ENCODE measurements around the gene GPC6.
A peak's percentile ranks its signal among the peaks of the same experiment; 100 is the strongest.

GPC6 gene

DNA sequence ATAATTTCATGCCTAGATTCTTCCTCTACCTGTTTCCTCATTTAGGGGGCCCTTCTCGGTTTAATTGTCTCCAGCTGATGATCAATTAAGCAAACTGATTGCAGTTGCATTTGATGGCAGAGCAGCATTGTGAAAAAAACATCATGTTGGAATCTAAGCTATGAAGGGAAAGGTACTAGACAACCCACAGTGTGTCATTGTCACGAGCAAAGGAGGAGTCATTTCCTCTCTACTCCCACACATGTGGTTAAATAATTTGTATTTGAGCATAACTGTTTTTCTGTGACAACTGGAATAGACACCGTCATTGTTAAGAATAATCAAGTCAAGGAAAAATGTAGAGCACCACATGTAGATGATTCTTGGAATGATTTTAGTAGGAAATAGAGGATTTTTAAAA lies 1012.5 kb downstream of the GPC6 start:
- no peaks in the 10 kb centered on the region for H3K79me2 ChIP-seq (ENCODE audit: control insufficient read depth, insufficient read depth, low read length, poor library complexity)
- no peak overlapping the region for H3K14ac ChIP-seq (ENCODE audit: low read length)
- no peaks in the 10 kb centered on the region for H3K4me1 ChIP-seq (ENCODE audit: control insufficient read depth in 1 of 2, insufficient read depth in 2 of 2, low read length in 2 of 2)
- no peak overlapping the region for H2BK12ac ChIP-seq (ENCODE audit: low read length)
- H2AFZ ChIP-seq (ENCODE audit: insufficient read depth, low read length, poor library complexity), result no peak overlapping the region
- H3K27ac ChIP-seq (ENCODE audit: low read depth, low read length), result no peak overlapping the region
- no peaks in the 10 kb centered on the region for H3K79me1 ChIP-seq (ENCODE audit: low read length)
- H4K91ac ChIP-seq (ENCODE audit: low read depth, low read length), result no peak overlapping the region
- H2BK5ac ChIP-seq (ENCODE audit: low read depth, low read length, poor library complexity), result no peak overlapping the region
- peak in 1 of 2 donors; percentile 1 for DNase-seq
- H3K9ac ChIP-seq (ENCODE audit: low read length), result no peak overlapping the region
- H3K4me3 ChIP-seq (ENCODE audit: low read depth, low read length), result no peak overlapping the region
- H3K4ac ChIP-seq (ENCODE audit: low read depth, low read length), result no peak overlapping the region
- H3K4me2 ChIP-seq (ENCODE audit: low read length), result no peak overlapping the region
- WGBS (ENCODE audit: extremely low coverage, insufficient coverage, insufficient read length), result no CpG with 5 or more reads among the region's 3 CpGs
- no peaks in the 10 kb centered on the region for H3K36me3 ChIP-seq (ENCODE audit: control insufficient read depth in 1 of 2, insufficient read depth in 2 of 2, low read length in 2 of 2)
- no peak overlapping the region for H2BK120ac ChIP-seq (ENCODE audit: insufficient read depth, low read length, poor library complexity)
- no peaks in the 10 kb centered on the region for H3K27me3 ChIP-seq (ENCODE audit: insufficient read depth, low read length)
- H4K8ac ChIP-seq (ENCODE audit: low read depth, low read length), result no peak overlapping the region
- H3K9me3 ChIP-seq (ENCODE audit: insufficient read depth, low read depth, low read length), result no peaks in the 10 kb centered on the region
- H2AK5ac ChIP-seq (ENCODE audit: low read length), result no peak overlapping the region
- H4K12ac ChIP-seq (ENCODE audit: low read depth, low read length), result no peak overlapping the region
- no peak overlapping the region for H3K23ac ChIP-seq (ENCODE audit: low read length)
- H3K18ac ChIP-seq (ENCODE audit: low read length), result no peak overlapping the region

- no peaks in the 10 kb centered on the region for H3K27me3 ChIP-seq (ENCODE audit: insufficient read depth, low read length)
- H4K8ac ChIP-seq (ENCODE audit: low read depth, low read length), result no peak overlapping the region
- no peak for DNase-seq
- H3K4me1 ChIP-seq (ENCODE audit: control insufficient read depth in 1 of 2, insufficient read depth in 2 of 2, low read length in 2 of 2), result no peaks in the 10 kb centered on the region
- no peak overlapping the region for H3K14ac ChIP-seq (ENCODE audit: low read length)
- no peak overlapping the region for H3K23ac ChIP-seq (ENCODE audit: low read length)
- no peak overlapping the region for H4K91ac ChIP-seq (ENCODE audit: low read depth, low read length)
- H2BK5ac ChIP-seq (ENCODE audit: low read depth, low read length, poor library complexity), result no peak overlapping the region
- H3K18ac ChIP-seq (ENCODE audit: low read length), result no peak overlapping the region
- H3K9ac ChIP-seq (ENCODE audit: low read length), result no peak overlapping the region
- H3K27ac ChIP-seq (ENCODE audit: low read depth, low read length), result no peak overlapping the region
- no peaks in the 10 kb centered on the region for H3K79me2 ChIP-seq (ENCODE audit: control insufficient read depth, insufficient read depth, low read length, poor library complexity)
- H3K79me1 ChIP-seq (ENCODE audit: low read length), result no peaks in the 10 kb centered on the region
- no peak overlapping the region for H2AFZ ChIP-seq (ENCODE audit: insufficient read depth, low read length, poor library complexity)
- no peaks in the 10 kb centered on the region for H3K36me3 ChIP-seq (ENCODE audit: control insufficient read depth in 1 of 2, insufficient read depth in 2 of 2, low read length in 2 of 2)
- no peak overlapping the region for H2AK5ac ChIP-seq (ENCODE audit: low read length)
- no peak overlapping the region for H3K4me3 ChIP-seq (ENCODE audit: low read depth, low read length)
- no peak overlapping the region for H4K12ac ChIP-seq (ENCODE audit: low read depth, low read length)
- H2BK12ac ChIP-seq (ENCODE audit: low read length), result no peak overlapping the region
- H3K4me2 ChIP-seq (ENCODE audit: low read length), result no peak overlapping the region
- no peaks in the 10 kb centered on the region for H3K9me3 ChIP-seq (ENCODE audit: insufficient read depth, low read depth, low read length)
- no peak overlapping the region for H3K4ac ChIP-seq (ENCODE audit: low read depth, low read length)
- H2BK120ac ChIP-seq (ENCODE audit: insufficient read depth, low read length, poor library complexity), result no peak overlapping the region
These were observed 1015.9 kb downstream of the GPC6 start for GRCh38 chr13:94242554-94242953.

GRCh38 chr13:94243551-94243950 lies 1016.9 kb downstream of the GPC6 start:
- no peaks in the 10 kb centered on the region for H3K79me2 ChIP-seq (ENCODE audit: control insufficient read depth, insufficient read depth, low read length, poor library complexity)
- no peak overlapping the region for H3K23ac ChIP-seq (ENCODE audit: low read length)
- no peak overlapping the region for H3K27ac ChIP-seq (ENCODE audit: low read depth, low read length)
- no peak overlapping the region for H3K14ac ChIP-seq (ENCODE audit: low read length)
- H3K4me1 ChIP-seq (ENCODE audit: control insufficient read depth in 1 of 2, insufficient read depth in 2 of 2, low read length in 2 of 2), result no peaks in the 10 kb centered on the region
- no peak overlapping the region for H3K4me2 ChIP-seq (ENCODE audit: low read length)
- no peak overlapping the region for H2BK12ac ChIP-seq (ENCODE audit: low read length)
- H3K4ac ChIP-seq (ENCODE audit: low read depth, low read length), result no peak overlapping the region
- H4K12ac ChIP-seq (ENCODE audit: low read depth, low read length), result no peak overlapping the region
- H3K9me3 ChIP-seq (ENCODE audit: insufficient read depth, low read depth, low read length), result no peaks in the 10 kb centered on the region
- H2AFZ ChIP-seq (ENCODE audit: insufficient read depth, low read length, poor library complexity), result no peak overlapping the region
- H4K8ac ChIP-seq (ENCODE audit: low read depth, low read length), result no peak overlapping the region
- H3K36me3 ChIP-seq (ENCODE audit: control insufficient read depth in 1 of 2, insufficient read depth in 2 of 2, low read length in 2 of 2), result peaks cover 0 to 2% of the 10 kb centered on the region in 2 experiments
- H3K79me1 ChIP-seq (ENCODE audit: low read length), result no peaks in the 10 kb centered on the region
- no peaks in the 10 kb centered on the region for H3K27me3 ChIP-seq (ENCODE audit: insufficient read depth, low read length)
- no peak overlapping the region for H3K9ac ChIP-seq (ENCODE audit: low read length)
- no peak overlapping the region for H3K18ac ChIP-seq (ENCODE audit: low read length)
- H3K4me3 ChIP-seq (ENCODE audit: low read depth, low read length), result no peak overlapping the region
- no peak overlapping the region for H4K91ac ChIP-seq (ENCODE audit: low read depth, low read length)
- H2AK5ac ChIP-seq (ENCODE audit: low read length), result no peak overlapping the region
- H2BK5ac ChIP-seq (ENCODE audit: low read depth, low read length, poor library complexity), result no peak overlapping the region
- no peak overlapping the region for H2BK120ac ChIP-seq (ENCODE audit: insufficient read depth, low read length, poor library complexity)
- no peak for DNase-seq

DNA sequence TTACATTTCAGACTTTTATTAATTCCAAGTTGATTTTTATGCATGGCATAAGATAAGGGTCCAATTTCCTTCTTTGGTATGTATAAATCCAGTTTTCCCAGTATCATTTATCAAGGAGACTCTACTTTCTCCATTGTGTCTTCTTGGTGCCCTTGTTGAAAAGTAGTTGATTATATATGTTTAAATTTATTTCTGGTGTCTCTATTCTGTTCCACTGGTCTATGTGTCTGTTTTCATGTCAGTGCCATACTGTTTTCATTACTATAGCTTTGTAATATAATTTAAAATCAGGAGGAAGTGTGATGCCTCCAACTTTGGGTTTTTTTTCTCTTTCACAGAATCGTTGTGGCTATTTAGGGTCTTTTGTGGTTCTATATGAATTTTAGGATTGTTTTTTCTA lies 1019.9 kb downstream of the GPC6 start:
- H3K4ac ChIP-seq (ENCODE audit: low read depth, low read length), result no peak overlapping the region
- no peak overlapping the region for H2BK12ac ChIP-seq (ENCODE audit: low read length)
- H2BK120ac ChIP-seq (ENCODE audit: insufficient read depth, low read length, poor library complexity), result no peak overlapping the region
- no peak overlapping the region for H4K12ac ChIP-seq (ENCODE audit: low read depth, low read length)
- H3K27me3 ChIP-seq (ENCODE audit: insufficient read depth, low read length), result no peaks in the 10 kb centered on the region
- no peak overlapping the region for H3K4me3 ChIP-seq (ENCODE audit: low read depth, low read length)
- H3K9ac ChIP-seq (ENCODE audit: low read length), result no peak overlapping the region
- no peak overlapping the region for H2AK5ac ChIP-seq (ENCODE audit: low read length)
- no peak overlapping the region for H2BK5ac ChIP-seq (ENCODE audit: low read depth, low read length, poor library complexity)
- no peak overlapping the region for H4K91ac ChIP-seq (ENCODE audit: low read depth, low read length)
- H2AFZ ChIP-seq (ENCODE audit: insufficient read depth, low read length, poor library complexity), result no peak overlapping the region
- H3K9me3 ChIP-seq (ENCODE audit: insufficient read depth, low read depth, low read length), result no peaks in the 10 kb centered on the region
- no peak overlapping the region for H3K23ac ChIP-seq (ENCODE audit: low read length)
- no peaks in the 10 kb centered on the region for H3K79me2 ChIP-seq (ENCODE audit: control insufficient read depth, insufficient read depth, low read length, poor library complexity)
- WGBS (ENCODE audit: extremely low coverage, insufficient coverage, insufficient read length), result no CpG with 5 or more reads among the region's 1 CpG
- no peak overlapping the region for H4K8ac ChIP-seq (ENCODE audit: low read depth, low read length)
- no peak overlapping the region for H3K18ac ChIP-seq (ENCODE audit: low read length)
- no peak for DNase-seq
- no peaks in the 10 kb centered on the region for H3K79me1 ChIP-seq (ENCODE audit: low read length)
- no peak overlapping the region for H3K4me2 ChIP-seq (ENCODE audit: low read length)
- peaks cover 0 to 2% of the 10 kb centered on the region in 2 experiments for H3K36me3 ChIP-seq (ENCODE audit: control insufficient read depth in 1 of 2, insufficient read depth in 2 of 2, low read length in 2 of 2)
- H3K14ac ChIP-seq (ENCODE audit: low read length), result no peak overlapping the region
- H3K27ac ChIP-seq (ENCODE audit: low read depth, low read length), result no peak overlapping the region
- H3K4me1 ChIP-seq (ENCODE audit: control insufficient read depth in 1 of 2, insufficient read depth in 2 of 2, low read length in 2 of 2), result no peaks in the 10 kb centered on the region

DNA sequence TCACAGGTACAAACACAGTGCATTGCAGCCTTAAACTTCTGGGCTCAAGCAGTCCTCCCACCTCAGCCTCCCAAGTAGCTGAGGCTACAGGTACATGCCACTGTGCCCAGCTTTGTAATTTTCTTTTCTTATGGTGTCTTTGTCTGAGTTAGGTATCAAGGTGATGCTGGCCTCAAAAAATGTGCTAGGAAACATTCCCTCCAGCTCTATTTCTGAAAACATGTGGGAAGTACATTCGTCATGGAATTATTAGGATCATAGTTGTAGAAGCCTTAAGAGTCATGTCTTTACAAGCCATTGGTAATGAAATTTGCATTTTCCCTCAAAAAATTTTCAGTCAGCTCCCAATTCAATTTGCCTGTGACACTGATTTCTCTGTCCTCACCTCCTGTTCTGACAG lies 1021.3 kb downstream of the GPC6 start:
- DNase-seq, result no peak
- H3K4me2 ChIP-seq (ENCODE audit: low read length), result no peak overlapping the region
- H2BK12ac ChIP-seq (ENCODE audit: low read length), result no peak overlapping the region
- H2AK5ac ChIP-seq (ENCODE audit: low read length), result no peak overlapping the region
- no peaks in the 10 kb centered on the region for H3K4me1 ChIP-seq (ENCODE audit: control insufficient read depth in 1 of 2, insufficient read depth in 2 of 2, low read length in 2 of 2)
- no peak overlapping the region for H3K4ac ChIP-seq (ENCODE audit: low read depth, low read length)
- no peak overlapping the region for H3K9ac ChIP-seq (ENCODE audit: low read length)
- H4K91ac ChIP-seq (ENCODE audit: low read depth, low read length), result no peak overlapping the region
- H3K18ac ChIP-seq (ENCODE audit: low read length), result no peak overlapping the region
- H3K79me2 ChIP-seq (ENCODE audit: control insufficient read depth, insufficient read depth, low read length, poor library complexity), result no peaks in the 10 kb centered on the region
- no CpG with 5 or more reads among the region's 1 CpG for WGBS (ENCODE audit: extremely low coverage, insufficient coverage, insufficient read length)
- H3K4me3 ChIP-seq (ENCODE audit: low read depth, low read length), result no peak overlapping the region
- H3K27me3 ChIP-seq (ENCODE audit: insufficient read depth, low read length), result no peaks in the 10 kb centered on the region
- H3K36me3 ChIP-seq (ENCODE audit: control insufficient read depth in 1 of 2, insufficient read depth in 2 of 2, low read length in 2 of 2), result peaks cover 0 to 2% of the 10 kb centered on the region in 2 experiments
- no peak overlapping the region for H3K14ac ChIP-seq (ENCODE audit: low read length)
- no peak overlapping the region for H2BK5ac ChIP-seq (ENCODE audit: low read depth, low read length, poor library complexity)
- H3K27ac ChIP-seq (ENCODE audit: low read depth, low read length), result no peak overlapping the region
- no peaks in the 10 kb centered on the region for H3K79me1 ChIP-seq (ENCODE audit: low read length)
- no peak overlapping the region for H4K12ac ChIP-seq (ENCODE audit: low read depth, low read length)
- no peak overlapping the region for H2AFZ ChIP-seq (ENCODE audit: insufficient read depth, low read length, poor library complexity)
- H2BK120ac ChIP-seq (ENCODE audit: insufficient read depth, low read length, poor library complexity), result no peak overlapping the region
- no peak overlapping the region for H3K23ac ChIP-seq (ENCODE audit: low read length)
- no peak overlapping the region for H4K8ac ChIP-seq (ENCODE audit: low read depth, low read length)
- no peaks in the 10 kb centered on the region for H3K9me3 ChIP-seq (ENCODE audit: insufficient read depth, low read depth, low read length)
